HG03460 (cell line): ENCODE measurements around the gene CHD5.
"Not testable (repeated sequence)": the region's sequence is repeated elsewhere in the genome, so short reads cannot be mapped to it uniquely, and the experiment has no call there.

Experiments
- ATAC-seq: cut with Tn5 transposase; IDR thresholded peaks from one replicate; pipeline ENCODE4 v1.9.1; 2021; ENCODE audit not compliant: unreplicated experiment

Gene CHD5

DNA sequence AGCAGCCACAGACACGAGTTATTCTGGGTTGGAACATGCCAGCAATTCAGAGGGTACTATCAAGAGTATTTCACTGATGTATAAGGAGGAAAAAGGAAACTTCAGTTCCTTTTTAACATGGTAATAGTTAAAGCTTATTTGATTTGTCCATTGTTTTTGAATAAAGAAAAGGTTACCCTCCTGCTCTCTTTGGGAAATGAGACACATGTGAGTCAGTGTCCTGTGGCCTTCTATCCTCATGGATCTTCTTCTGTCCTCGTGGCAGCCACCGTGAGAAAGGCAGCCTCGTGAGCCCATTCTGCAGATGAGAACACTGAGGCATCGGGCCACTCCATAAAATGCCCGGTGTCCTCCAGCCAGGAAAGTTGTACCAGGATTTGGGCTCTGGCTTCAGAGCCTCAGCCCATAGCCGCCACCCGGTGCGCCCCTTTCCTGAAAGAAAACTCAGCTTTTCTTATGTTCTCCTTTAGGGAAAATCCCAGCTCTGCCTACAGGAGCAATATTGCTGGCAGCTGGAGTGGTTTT lies 109.6 kb downstream of the CHD5 start:
- ATAC-seq, result no peak

DNA sequence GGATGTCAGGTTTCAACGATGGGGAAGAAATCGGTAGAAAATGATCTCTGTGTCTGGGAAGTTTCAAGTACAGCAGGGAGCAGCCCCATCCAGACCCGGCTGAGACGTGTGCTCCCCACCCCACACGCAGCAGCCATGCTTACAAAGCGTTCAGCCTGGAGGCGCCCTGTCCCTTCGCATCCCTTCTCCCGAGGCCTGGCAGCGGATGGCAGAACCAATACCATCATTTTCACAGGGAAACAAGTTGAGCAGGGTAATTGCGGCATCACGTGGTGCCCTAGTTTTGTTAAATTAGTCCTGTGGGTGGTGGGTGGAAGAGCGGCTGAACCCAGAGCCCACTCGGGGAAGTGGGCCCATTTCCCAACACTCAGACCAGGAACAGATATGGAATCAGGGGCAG lies 110.5 kb downstream of the CHD5 start:
- ATAC-seq, result no peak

DNA sequence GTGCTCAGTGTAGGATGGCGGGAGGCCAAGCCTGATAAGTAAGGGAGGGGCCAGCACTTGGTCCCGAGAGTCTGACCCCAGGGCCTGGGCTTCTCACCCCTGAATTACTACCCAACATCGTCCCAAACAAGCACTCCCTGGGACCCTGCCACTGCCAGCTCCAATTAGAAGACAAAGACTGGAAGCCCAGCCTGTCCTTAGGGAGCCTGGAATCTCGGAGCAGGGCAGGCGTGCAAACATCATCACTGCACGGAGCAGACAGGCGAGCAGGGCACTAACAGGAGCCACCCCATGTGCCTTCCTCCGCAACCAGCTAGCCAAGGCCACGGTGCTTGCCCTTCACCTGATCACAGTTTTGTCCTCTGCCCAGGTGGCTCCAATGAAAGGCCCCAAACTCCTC lies 111.2 kb downstream of the CHD5 start:
- no peak for ATAC-seq

DNA sequence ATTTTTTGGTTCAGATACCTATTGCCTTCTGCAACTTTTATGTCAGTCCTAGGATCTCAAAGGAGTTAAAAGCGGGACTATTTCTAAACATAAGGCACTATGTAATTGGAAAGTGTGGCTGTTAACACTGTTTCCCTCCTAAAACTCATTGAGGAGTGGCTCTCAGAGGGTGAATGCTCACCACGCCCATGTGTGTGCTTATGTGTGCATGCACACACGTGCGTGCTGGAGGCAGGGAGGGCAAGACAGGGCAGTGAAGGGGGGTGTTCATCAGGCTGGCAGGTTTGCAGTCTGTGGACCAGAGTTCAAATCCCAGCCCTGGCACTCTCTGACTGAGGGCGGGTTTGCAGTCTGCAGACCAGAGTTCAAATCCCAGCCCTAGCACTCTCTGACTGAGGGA lies 112.0 kb downstream of the CHD5 start:
- ATAC-seq, result no peak

DNA sequence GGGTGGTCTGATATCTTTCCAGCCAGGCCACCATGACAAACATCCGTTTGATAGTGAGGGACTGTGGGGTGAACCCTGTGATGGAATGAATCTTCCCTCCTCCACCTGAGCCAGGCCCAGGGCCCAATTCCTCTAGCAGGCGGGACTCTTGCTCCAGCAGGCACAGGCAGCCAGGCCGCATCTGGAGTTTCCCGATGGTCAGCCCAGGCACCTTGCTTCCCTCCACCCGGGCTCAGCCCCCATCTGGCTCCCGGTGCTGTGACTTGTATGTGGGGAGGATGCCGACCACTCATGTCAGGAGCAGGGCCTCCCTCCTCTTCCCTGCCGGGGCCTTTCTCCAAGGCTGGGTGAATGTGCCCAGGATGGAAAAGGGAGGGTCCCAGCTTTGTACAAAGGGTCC lies 113.4 kb downstream of the CHD5 start:
- no peak for ATAC-seq

DNA sequence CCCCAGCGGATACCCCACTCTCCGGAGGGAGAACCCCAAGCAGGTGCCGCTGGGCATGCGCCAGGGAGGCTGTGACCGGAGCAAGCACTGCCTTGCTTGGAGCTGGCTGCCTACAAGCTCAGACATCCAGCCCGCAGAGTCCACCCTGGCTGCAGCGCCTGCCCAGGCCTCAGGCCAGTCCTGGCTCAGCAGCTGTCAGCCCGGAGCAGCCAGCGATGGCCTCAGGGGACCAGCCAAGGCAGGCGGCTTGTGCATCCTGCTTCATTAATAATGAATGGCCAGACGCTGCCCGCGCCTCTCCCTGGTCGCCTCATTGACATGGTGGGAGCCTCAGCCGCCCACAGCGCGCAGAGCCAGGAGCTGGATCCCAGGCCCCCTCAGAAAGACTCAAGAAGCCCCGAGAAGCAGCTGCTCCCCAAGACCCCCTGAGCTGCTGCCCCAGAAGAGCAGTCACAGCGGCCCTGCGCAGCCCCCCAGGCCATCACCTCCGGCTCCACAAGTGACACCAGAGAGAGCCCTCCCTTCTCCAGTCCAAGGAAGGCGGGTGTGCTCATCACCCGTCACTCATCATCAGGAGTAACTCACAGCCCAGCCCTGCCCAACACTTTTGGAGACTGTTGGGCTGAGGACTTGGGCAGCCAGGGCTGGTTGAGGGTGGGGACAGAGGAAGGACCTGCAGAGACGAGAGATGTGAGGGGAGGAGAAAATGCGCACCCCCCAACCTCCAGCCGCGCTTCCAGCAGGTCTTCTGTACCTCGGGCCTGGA lies 114.8 kb downstream of the CHD5 start:
- ATAC-seq, result no peak

DNA sequence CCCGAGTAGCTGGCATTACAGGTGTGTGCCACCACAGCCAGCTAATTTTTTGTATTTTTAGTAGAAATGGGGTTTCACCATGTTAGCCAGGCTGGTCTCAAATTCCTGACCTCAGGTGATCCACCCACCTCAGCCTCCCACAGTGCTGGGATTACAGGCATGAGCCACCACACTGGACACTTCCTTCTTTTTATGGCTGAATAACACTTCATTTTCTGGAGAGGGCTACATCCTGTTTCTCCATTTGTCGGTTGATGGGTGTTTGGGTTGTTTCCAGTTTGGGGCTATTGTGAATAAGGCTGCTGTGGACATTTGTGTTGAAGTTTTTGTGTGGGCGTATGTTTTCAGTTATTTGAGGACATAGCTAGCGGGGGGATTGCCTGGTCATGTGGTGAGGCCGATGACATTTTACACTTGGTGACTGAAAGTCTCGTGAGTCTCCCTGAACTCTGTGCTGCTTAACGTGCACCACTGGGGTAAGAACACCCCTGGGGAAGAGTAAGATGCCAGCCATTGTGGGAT lies 116.5 kb downstream of the CHD5 start:
- not testable (repeated sequence) for ATAC-seq

DNA sequence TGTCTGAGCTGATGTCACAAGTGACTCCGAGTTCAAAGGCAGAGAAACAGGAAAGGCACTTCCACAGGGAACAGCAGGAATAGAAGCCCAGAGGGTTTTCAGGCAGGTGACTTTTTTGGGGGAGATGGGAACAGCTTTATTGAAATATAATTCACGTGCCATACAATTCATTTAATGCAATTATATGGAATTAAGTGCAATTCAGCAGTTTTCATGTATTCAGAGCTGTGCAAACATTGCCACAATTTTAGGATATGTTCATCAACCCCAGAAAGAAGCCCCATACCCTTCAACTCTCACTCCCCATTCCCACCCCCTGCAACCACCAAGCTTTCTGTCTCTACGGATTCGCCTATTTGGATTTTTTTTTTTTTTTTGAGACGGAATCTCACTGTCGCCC lies 117.5 kb downstream of the CHD5 start:
- no peak for ATAC-seq

DNA sequence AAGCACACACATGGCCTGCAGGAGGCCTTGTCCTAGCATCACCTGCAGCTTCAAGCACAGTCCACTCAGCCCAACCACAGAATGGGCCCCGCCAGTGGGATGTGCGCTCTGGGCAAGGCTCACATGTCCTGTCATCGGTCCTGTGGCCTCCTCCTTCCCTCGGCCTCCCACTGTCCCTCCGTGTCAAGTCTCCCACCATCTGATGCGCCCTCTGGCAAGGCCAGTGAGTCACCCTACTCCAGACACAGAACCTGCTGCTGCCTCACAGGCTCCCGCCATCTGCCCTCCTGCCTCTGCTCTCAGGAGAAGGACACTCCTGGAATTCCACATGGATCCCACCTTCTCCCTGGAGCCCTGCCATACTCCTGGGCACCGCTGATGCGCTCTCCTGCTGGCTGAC lies 120.3 kb downstream of the CHD5 start:
- no peak for ATAC-seq

DNA sequence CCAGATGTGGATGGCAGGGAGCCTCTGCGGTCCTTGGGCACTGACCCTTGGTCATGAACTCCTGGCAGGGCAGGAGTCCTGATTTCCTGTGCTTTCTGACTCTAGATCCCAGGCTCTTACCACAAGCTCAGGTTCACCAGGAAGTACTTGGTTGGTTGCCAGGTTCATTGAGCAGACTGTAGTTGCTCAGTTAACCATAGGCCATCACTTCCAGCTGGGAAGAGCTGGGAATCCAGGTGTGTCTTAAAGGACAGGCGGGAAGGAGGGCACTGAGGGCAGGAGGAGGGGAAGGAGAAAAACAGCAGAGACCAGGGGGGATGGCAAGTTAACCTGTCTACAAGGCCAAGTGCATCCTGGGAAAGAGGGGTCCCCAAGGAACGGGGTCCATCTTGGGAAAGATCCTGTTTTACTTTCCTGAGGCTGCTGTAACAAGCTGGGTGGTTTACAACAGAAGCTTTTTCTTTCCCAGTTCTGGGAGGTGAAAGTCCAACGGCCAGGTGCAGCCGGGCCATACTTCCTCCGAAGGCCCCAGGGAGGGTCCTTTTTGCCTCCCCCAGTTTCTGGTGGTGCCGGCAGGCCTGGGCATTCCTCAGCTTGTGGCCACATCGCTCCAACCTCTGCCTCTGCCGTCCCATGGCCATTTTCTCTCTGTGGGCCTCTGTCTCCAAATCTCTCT lies 122.8 kb downstream of the CHD5 start:
- ATAC-seq, result no peak

DNA sequence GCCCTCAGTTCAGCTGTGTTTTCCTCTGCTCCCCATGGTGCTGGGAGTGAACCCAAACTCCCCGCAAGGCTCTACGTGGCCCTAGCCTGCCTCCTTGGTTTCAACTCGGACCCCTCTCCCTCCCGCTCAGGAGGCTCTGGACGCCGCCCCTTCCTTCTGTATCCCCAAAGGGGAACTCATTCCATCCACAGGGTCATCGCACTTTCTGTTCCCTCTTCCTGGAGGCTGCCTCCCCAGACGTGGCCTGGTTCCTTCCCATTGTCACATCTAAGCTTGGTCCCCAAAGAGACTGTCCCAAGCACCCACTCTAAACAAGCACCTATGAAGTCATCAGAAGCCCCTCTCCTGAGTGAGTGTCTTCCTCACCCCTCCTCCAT lies 123.6 kb downstream of the CHD5 start:
- ATAC-seq, result no peak

DNA sequence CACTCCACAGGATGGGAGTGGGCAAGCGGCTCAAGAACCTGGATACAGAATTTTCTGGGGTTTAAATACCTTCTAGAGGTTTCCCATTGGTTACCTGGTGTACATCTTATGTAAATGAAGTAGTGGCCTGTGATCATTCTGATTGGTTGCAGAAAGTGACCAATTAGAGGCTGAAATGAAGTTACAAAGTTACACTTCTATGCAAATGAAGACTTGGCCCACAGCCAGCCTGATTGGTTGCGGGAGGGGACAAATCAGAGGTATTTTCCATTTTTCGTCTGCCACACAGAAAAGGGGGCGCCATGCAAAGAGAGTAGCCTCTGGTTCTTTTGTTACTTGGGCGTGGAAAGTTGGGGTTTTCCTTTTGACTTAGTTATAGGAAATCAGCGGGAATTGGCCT lies 125.5 kb downstream of the CHD5 start:
- ATAC-seq, result no peak

DNA sequence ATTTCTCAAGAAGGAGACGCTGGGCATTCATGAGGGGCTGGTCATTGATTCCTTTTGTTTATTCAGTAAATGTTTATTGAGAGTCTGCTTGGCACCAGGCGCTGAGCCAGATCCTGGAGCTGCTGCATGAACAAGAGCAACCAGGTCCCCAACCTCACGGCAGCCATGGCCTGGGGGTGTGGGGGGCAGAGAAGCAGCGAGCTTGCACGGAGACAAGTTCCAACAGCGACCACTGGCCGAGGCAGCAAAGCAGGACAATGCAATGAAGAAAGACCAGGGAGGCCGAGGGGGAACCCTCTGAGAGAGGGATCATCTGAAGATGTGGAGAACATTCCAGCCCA lies 126.9 kb downstream of the CHD5 start:
- no peak for ATAC-seq

DNA sequence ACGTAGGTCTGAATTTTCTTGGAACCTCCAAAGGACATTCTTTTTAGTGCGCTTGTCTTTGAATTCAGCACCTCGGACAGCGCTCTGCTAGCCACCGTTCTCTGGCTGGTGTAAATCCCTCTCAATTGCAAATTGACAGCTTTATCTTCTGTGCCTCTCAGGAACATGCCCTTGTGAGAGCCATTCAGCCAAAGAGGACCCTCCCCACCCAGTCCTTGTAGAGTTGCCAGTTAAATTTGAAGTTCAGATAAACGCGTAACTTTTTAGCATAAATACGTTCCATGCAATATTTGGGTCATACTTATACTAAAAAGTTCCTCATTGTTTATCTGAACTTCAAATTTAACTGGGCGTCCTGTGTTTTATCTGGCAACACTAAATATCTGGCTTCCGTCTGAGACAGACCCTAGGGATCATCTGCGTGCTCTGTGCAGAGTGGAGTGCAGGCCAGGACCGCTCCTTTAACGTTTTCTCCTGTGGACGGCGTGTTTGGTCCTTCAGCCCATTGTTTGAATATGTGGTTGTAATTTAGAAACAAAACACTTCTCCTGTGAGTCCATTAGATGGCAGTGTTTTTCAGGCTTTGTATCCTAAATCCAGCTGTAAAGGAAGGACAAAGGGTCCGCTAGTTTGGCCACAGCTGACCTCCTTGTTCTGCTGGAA lies 127.4 kb downstream of the CHD5 start:
- no peak for ATAC-seq
